H54 (cell line): ENCODE measurements around the gene REN.
A peak's percentile ranks its signal among the peaks of the same experiment; 100 is the strongest.

Experiments
- DNase-seq: peaks from one replicate; pipeline ENCODE4 v3.0.0; 2011; ENCODE audit warnings: low spot score, mixed read lengths; ENCODE audit not compliant: insufficient read length
- FAIRE-seq: peaks from 3 replicates; lab custom pipeline; 2011; peaks lifted over from hg19 to GRCh38; lab: Jason Lieb, UNC
- POLR2A ChIP-seq: IDR thresholded peaks from 2 replicates; pipeline ENCODE4 v1.6.1; 2011; ENCODE audit warnings: low read depth, mild to moderate bottlenecking, low read length

REN gene

GRCh38 chr1:204128464-204128963 is 37.6 kb downstream of the REN start:
- no peak for FAIRE-seq
- no peak for TF ChIP-seq POLR2A
- DNase-seq: no peak

- FAIRE-seq: no peak
- no peak for TF ChIP-seq POLR2A
- peak; percentile 84 for DNase-seq
Observed at GRCh38 chr1:204127597-204128242, 38.4 kb downstream of the REN start.

GRCh38 chr1:204126956-204127355 is 39.2 kb downstream of the REN start:
- FAIRE-seq: no peak
- no peak for DNase-seq
- no peak for TF ChIP-seq POLR2A

DNA sequence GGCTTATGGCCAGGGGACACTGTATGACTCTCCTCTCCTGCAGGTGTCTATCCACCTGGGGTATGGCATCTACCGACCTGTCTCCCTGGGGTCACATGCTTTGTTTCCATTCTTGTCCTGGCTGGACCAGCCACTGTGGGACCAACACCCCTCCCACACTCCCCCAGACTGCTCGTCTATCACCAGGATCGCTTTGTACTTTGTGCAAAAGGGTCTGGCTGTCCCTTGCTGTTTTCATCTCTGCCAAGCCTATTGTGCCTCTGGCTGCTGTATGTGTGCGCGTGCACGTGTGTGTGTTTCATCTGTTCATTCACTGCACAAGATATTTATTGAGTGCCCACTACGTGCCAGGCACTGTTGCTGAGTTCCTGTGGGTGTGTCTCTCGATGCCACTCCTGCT is 39.8 kb downstream of the REN start:
- TF ChIP-seq POLR2A: no peak
- no peak for FAIRE-seq
- DNase-seq: no peak

- no peak for TF ChIP-seq POLR2A
- no peak for DNase-seq
- FAIRE-seq: no peak
Observed at GRCh38 chr1:204125759-204126351, 40.3 kb downstream of the REN start.

DNA sequence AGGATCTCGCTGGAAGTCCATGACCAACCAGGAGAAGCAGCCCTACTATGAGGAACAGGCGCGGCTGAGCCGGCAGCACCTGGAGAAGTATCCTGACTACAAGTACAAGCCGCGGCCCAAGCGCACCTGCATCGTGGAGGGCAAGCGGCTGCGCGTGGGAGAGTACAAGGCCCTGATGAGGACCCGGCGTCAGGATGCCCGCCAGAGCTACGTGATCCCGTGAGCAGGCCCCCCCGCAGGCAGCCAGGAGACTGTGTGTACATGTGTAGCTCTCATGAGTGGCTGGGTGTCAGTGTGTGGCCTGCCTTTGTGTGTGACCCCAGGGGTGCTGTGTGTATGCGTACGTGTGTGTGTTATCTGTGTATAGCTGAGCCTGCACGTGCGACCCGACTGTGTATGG is 41.5 kb downstream of the REN start:
- FAIRE-seq: no peak
- DNase-seq: no peak
- TF ChIP-seq POLR2A: no peak

GRCh38 chr1:204123376-204123775 is 42.8 kb downstream of the REN start:
- DNase-seq: no peak
- TF ChIP-seq POLR2A: no peak
- FAIRE-seq: no peak

GRCh38 chr1:204121840-204122555 is 44.1 kb downstream of the REN start:
- FAIRE-seq: no peak

DNA sequence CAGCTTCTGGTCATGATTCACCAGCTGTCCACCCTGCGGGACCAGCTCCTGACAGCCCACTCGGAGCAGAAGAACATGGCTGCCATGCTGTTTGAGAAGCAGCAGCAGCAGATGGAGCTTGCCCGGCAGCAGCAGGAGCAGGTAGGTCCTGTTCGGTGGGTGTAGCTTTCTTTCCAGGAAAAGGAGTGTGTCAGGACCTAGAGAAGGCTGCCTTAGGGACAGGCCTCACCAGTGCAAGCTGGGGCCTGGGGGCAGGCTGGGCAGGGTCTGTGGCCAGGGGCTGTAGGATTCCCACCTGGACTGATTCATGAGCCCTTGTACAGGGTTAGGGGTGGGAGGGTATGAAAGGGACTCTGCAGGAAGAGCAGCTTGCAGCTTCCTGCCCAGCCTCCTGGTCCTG is 49.6 kb downstream of the REN start:
- no peak for DNase-seq
- no peak for FAIRE-seq
- no peak for TF ChIP-seq POLR2A

More at GRCh38 chr1:204121840-204122555, 44.1 kb downstream of the REN start:
- no peak for TF ChIP-seq POLR2A
- DNase-seq: no peak

GRCh38 chr1:204115116-204115515 is 51.0 kb downstream of the REN start:
- no peak for DNase-seq
- FAIRE-seq: no peak
- no peak for TF ChIP-seq POLR2A

DNA sequence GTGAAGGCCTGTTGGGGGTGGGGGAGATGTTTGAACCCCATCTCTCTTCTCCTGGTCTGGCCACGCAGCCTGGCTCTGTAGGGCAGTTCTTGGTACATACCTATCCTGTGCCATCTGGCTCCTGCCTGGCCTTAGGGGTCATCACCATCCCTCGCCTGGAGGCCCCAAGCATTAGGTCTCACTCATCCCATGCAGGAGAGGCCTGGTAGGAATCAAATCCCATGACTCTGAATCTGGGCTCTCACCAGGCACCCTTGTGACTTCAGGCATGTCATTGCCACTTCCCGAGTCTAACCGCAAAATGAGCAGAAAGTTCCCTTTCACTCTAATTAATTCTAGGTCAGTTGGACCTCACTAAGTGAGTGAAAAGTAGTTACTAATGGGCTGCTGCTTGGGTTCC is 51.5 kb downstream of the REN start:
- DNase-seq: no peak
- no peak for FAIRE-seq
- no peak for TF ChIP-seq POLR2A

DNA sequence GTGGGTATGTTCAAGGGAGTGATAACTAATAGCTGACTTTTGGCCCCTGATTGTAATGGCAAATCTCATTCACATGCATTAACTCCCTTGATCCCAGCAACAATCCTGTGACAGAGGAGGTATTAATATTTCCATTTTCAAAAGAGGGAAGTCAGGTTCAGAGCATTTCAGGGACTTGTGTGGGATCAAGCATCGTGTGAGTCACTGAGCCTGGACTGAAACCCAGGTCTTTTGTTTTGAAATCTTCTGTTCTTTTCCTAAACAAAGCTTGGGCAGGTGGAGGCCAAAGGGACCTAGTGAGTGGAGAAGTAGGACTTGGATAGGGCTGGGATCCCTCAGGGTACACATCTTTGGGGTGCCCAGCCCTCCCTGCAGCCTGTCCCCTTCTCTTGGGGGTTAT is 52.2 kb downstream of the REN start:
- no peak for FAIRE-seq

GRCh38 chr1:204112876-204113730 is 53.0 kb downstream of the REN start:
- DNase-seq (no peak), FAIRE-seq (no peak)
- TF ChIP-seq POLR2A: no peak

More for the DNA sequence above, 52.2 kb downstream of the REN start:
- no peak for TF ChIP-seq POLR2A
- no peak for DNase-seq
